HG02852 (cell line): ENCODE measurements around the gene AMFR.

ENCODE experiments used
- ATAC-seq: cut with Tn5 transposase; IDR thresholded peaks from one replicate; pipeline ENCODE4 v1.9.1; 2021; ENCODE audit warnings: mild to moderate bottlenecking, moderate library complexity; ENCODE audit not compliant: unreplicated experiment

AMFR gene

DNA sequence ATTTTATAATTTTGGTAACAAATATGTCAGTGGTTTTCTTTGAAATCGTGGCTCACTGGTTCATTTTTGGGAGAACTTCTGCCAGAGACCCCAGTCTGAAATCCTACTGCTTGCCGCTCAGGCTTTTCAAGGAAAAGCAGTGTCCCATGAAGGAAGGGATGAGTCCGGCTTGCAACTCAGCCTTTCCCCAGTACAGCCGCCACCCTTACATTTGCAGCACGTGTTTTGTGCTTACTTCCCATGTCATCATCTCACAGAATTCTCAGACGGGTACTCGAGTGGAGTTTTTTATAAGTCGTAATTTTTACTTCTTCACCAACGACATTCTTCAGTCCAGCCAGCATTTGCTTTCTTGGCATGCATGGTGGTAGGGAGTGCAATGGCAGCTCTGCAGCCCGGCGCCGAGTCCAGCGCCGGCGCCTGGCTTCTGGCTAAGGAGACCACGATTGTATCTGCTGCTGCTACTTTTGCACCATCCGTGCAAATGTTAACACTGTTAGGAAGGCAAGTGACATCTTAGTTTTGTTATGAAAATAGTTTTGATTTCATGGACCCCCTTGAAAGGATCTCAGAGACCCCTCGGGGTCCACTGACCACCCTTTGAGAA lies 111.0 kb downstream of the AMFR start:
- no peak for ATAC-seq

GRCh38 chr16:56312556-56312955 lies 112.8 kb downstream of the AMFR start:
- ATAC-seq = no peak

- no peak for ATAC-seq
Measured at GRCh38 chr16:56312028-56312300, 113.4 kb downstream of the AMFR start.
